Testis (tissue), 3 donors: ENCODE measurements around the gene KATNBL1. TPM values are rescaled to one million over a fixed set of nuclear protein-coding genes. Genes with fewer than 3 reads are reported as not detected.

Experiments
- DNase-seq: peaks from one replicate; pipeline ENCODE4 v3.0.0-alpha.2; 2019
- H3K27ac ChIP-seq, 2 donors: fragments of 200-600 bp; sonication (generic); one replicate each; pipeline ENCODE4 v1.5.1; 2019
- H3K27me3 ChIP-seq: fragments of 200-600 bp; sonication (generic); one replicate; pipeline ENCODE4 v1.5.1; 2019
- H3K36me3 ChIP-seq: fragments of 200-600 bp; sonication (generic); one replicate; pipeline ENCODE4 v1.5.1; 2017; ENCODE audit warnings: low read depth; ENCODE audit errors: missing control alignments
- H3K4me1 ChIP-seq: fragments of 200-600 bp; sonication (generic); one replicate; pipeline ENCODE4 v1.5.1; 2019
- H3K4me3 ChIP-seq, 2 donors: fragments of 200-600 bp; sonication (generic); one replicate each; pipeline ENCODE4 v1.5.1; 2017 to 2019
- H3K9me3 ChIP-seq: fragments of 200-600 bp; sonication (generic); one replicate; pipeline ENCODE4 v1.5.1; 2017
- CTCF ChIP-seq, 3 experiments: fragments of 450-650 bp in 2 of 3; fragments of 200-600 bp in 1 of 3; sonication (generic) in 1 of 3; IDR thresholded peaks; one replicate each; pipeline ENCODE4 v1.5.1; 2016 to 2019; ENCODE audit warnings: antibody characterized with exemption in 3 of 3, mild to moderate bottlenecking in 2 of 3, moderate library complexity in 1 of 3
- POLR2A ChIP-seq: fragments of 450-650 bp; IDR thresholded peaks from one replicate; pipeline ENCODE4 v1.6.1; 2017; ENCODE audit warnings: antibody characterized with exemption, mild to moderate bottlenecking, moderate library complexity
- WGBS, 2 donors: methylation state at CpG; one replicate each; pipeline ENCODE4 v1.1.5; 2018; 5-methylcytosine and 5-hydroxymethylcytosine counted together
- intact Hi-C: fragments of 100-400 bp; cut with DNase I; formaldehyde crosslinking; loops from one replicate; pipeline ENCODE4 v1.15.1; 2023; ENCODE audit warnings: low total_unique reads
- polyA plus RNA-seq: library from polyadenylated mRNA; stranded (reverse); fragments of 350-450 nt; fragmentation: Illumina TruSeq; extraction: RNeasy Lipid Tissue Mini Kit (QIAGEN cat#74804); gene quantifications from one replicate; pipeline ENCODE4 v1.2.3, GENCODE V29; 2014; ENCODE audit warnings: low read depth, low replicate concordance; ENCODE audit not compliant: insufficient read depth
- total RNA-seq, 2 donors: library from RNA; depleted of rRNA; stranded (reverse); fragments of >200 nt; gene quantifications; one replicate each; pipeline ENCODE4 v1.2.3, GENCODE V29; 2016

The KATNBL1 gene
- total and polyA plus RNA-seq, 3 donors from 2014 or later: 31.3 to 107 (median 83.7) TPM

- Histone ChIP-seq H3K36me3 (no peaks in the 10 kb centered on the region), H3K9me3 (no peaks in the 10 kb centered on the region), H3K4me1 (no peaks in the 10 kb centered on the region), H3K27me3 (no peaks in the 10 kb centered on the region), H3K4me3 (no peak overlapping the region), H3K27ac (no peak overlapping the region)
- no peak for DNase-seq
- intact Hi-C loops: no loop called here
- WGBS, 2 donors: 80 to 84% methylated on average over 3 of the region's 3 CpGs
- no peak for TF ChIP-seq CTCF (IDR thresholded peaks at IDR 0.05)
- TF ChIP-seq POLR2A: no peak
Observed at GRCh38 chr15:34114739-34115138, 95.2 kb downstream of the KATNBL1 start.

- no peak overlapping the region for H3K27ac ChIP-seq
- H3K27me3 ChIP-seq: no peaks in the 10 kb centered on the region
- intact Hi-C loops: no loop called here
- WGBS, 2 donors: 47 to 77% methylated on average over 2 of the region's 2 CpGs
- H3K9me3 ChIP-seq: no peaks in the 10 kb centered on the region
- H3K36me3 ChIP-seq: no peaks in the 10 kb centered on the region
- H3K4me1 ChIP-seq: no peaks in the 10 kb centered on the region
- DNase-seq: no peak
- TF ChIP-seq POLR2A: no peak
- no peak for TF ChIP-seq CTCF (IDR thresholded peaks at IDR 0.05)
- no peak overlapping the region for H3K4me3 ChIP-seq
Observed at GRCh38 chr15:34114215-34114614, 95.7 kb downstream of the KATNBL1 start.

- intact Hi-C loops: no loop called here
- no peak for TF ChIP-seq CTCF (IDR thresholded peaks at IDR 0.05)
- no peak for TF ChIP-seq POLR2A
- Histone ChIP-seq H3K9me3 (no peaks in the 10 kb centered on the region), H3K4me1 (no peaks in the 10 kb centered on the region), H3K36me3 (no peaks in the 10 kb centered on the region), H3K4me3 (no peak overlapping the region), H3K27ac (no peak overlapping the region), H3K27me3 (no peaks in the 10 kb centered on the region)
- no peak for DNase-seq
- WGBS, 2 donors: 75 to 84% methylated on average over 6 of the region's 6 CpGs
Observed at GRCh38 chr15:34111488-34111887, 98.4 kb downstream of the KATNBL1 start.

- intact Hi-C loops: loop anchor here (10.0 kb wide), 1 partner anchor 115 kb away; the partner anchor contains the start of gene EMC4
- Histone ChIP-seq H3K4me3 (no peak overlapping the region), H3K27ac (no peak overlapping the region), H3K36me3 (no peaks in the 10 kb centered on the region), H3K27me3 (no peaks in the 10 kb centered on the region), H3K9me3 (no peaks in the 10 kb centered on the region), H3K4me1 (no peaks in the 10 kb centered on the region)
- TF ChIP-seq CTCF (IDR thresholded peaks at IDR 0.05): peak; percentile 39 to 51 (median 50)
- TF ChIP-seq POLR2A: no peak
- WGBS, 2 donors: 76% methylated on average over 5 of the region's 5 CpGs
- no peak for DNase-seq
Observed at GRCh38 chr15:34109797-34110663, 99.9 kb downstream of the KATNBL1 start.
